HepG2 (cell line): ENCODE measurements around the gene CSTF1. TPM values are rescaled to one million over a fixed set of nuclear protein-coding genes. Genes with fewer than 3 reads are reported as not detected.

Experiments used
- ATAC-seq: fragments of 200-7000 bp; cut with Tn5 transposase; 3 replicates; pipeline ENCODE4 v1.9.1; 2020; ENCODE audit warnings: mild to moderate bottlenecking, moderate library complexity
- BruUV-seq: library from RNA; stranded (reverse); fragments of 400-500 nt; replicated peaks from 2 replicates; lab custom pipeline; 2021; lab: Mats Ljungman, UMichigan
- CTCF ChIA-PET: fragments of 300-600 bp; formaldehyde crosslinking; extraction: SDS; loops from one replicate; lab custom pipeline; 2021; ENCODE audit warnings: low total read pairs, inconsistent platforms, low intra/inter-chr PET ratio; lab: Yijun Ruan, JAX
- POLR2A ChIA-PET: fragments of 350-600 bp; sonication (Branson Sonifier 250); formaldehyde crosslinking; loops from one replicate; lab custom pipeline; 2020; ENCODE audit warnings: antibody characterized with exemption, inconsistent platforms; lab: Yijun Ruan, JAX
- DNase-seq: peaks from one replicate; pipeline ENCODE4 v3.0.0-alpha.2; 2015; ENCODE audit warnings: low spot score
- FAIRE-seq: peaks from 3 replicates; lab custom pipeline; 2011; peaks lifted over from hg19 to GRCh38; lab: Jason Lieb, UNC
- H2AFZ ChIP-seq: one replicate; pipeline ENCODE4 v1.6.1; 2011; ENCODE audit warnings: low read length, inconsistent platforms
- H3K27ac ChIP-seq: fragments of 300-600 bp; 3 replicates; pipeline ENCODE4 v1.8.0; 2011; ENCODE audit warnings: mixed run types, mild to moderate bottlenecking, mixed read lengths, low read length, inconsistent platforms; ENCODE audit not compliant: insufficient read depth; ENCODE audit errors: extremely low read length
- H3K27me3 ChIP-seq, 2 experiments: fragments of 200-600 bp in 1 of 2; 2 replicates in 1 of 2; 3 replicates in 1 of 2; pipeline versions ENCODE4 v1.6.0 to v1.8.0; 2011; ENCODE audit warnings: low read length in 2 of 2, mild to moderate bottlenecking in 2 of 2, moderate library complexity in 2 of 2, inconsistent platforms in 1 of 2; ENCODE audit not compliant: insufficient read depth in 2 of 2, control insufficient read depth in 1 of 2
- H3K36me3 ChIP-seq, 2 experiments: fragments of 200-600 bp in 1 of 2; replicated peaks in 1 of 2; 2 replicates in 1 of 2; 3 replicates in 1 of 2; pipeline versions ENCODE4 v1.5.1 to v1.8.0; 2011; ENCODE audit warnings: low read length in 2 of 2, inconsistent platforms in 1 of 2; ENCODE audit not compliant: insufficient read depth in 2 of 2, control insufficient read depth in 1 of 2
- H3K4me1 ChIP-seq: 2 replicates; pipeline ENCODE4 v1.5.1; 2012; ENCODE audit warnings: low read length, inconsistent platforms; ENCODE audit not compliant: insufficient read depth
- H3K4me2 ChIP-seq: 2 replicates; pipeline ENCODE4 v1.6.0; 2011; ENCODE audit warnings: low read depth, low read length, inconsistent platforms
- H3K4me3 ChIP-seq, 3 experiments: fragments of 200-600 bp in 1 of 3; sonication (generic), shearing (Covaris generic) in 1 of 3; replicated peaks in 1 of 3; 2 replicates each; pipeline ENCODE4 v1.5.1; 2011 to 2016; ENCODE audit warnings: low read length in 3 of 3, inconsistent platforms in 2 of 3, low read depth in 2 of 3, mild to moderate bottlenecking in 2 of 3, control low read depth in 1 of 3, mixed read lengths in 1 of 3; ENCODE audit not compliant: insufficient read depth in 1 of 3
- H3K79me2 ChIP-seq: one replicate; pipeline ENCODE4 v1.6.1; 2011; ENCODE audit warnings: low read length, inconsistent platforms; ENCODE audit not compliant: insufficient read depth
- H3K9ac ChIP-seq: 2 replicates; pipeline ENCODE4 v1.6.0; 2011; ENCODE audit warnings: mild to moderate bottlenecking, low read depth, low read length, inconsistent platforms; ENCODE audit not compliant: insufficient read depth
- H3K9me3 ChIP-seq: 2 replicates; pipeline ENCODE4 v1.5.1; 2012; ENCODE audit warnings: mild to moderate bottlenecking, low read length
- H4K20me1 ChIP-seq: 2 replicates; pipeline ENCODE4 v1.6.0; 2011; ENCODE audit warnings: inconsistent platforms, mild to moderate bottlenecking, low read length, moderate library complexity; ENCODE audit not compliant: insufficient read depth
- EP300 ChIP-seq, 3 experiments: sonication (generic) in 1 of 3; formaldehyde crosslinking in 1 of 3; IDR thresholded peaks; 2 replicates each; pipeline versions ENCODE4 v1.5.1 to v1.6.1; 2011 to 2020; ENCODE audit warnings: low read depth in 2 of 3, low read length in 2 of 3, borderline replicate concordance in 1 of 3, improper control_type of control experiment in 1 of 3, mild to moderate bottlenecking in 1 of 3, missing genetic modification reagents in 1 of 3, moderate library complexity in 1 of 3
- FOXA1 ChIP-seq, 2 experiments: fragments of 450-650 bp in 1 of 2; sonication (generic) in 1 of 2; formaldehyde crosslinking in 1 of 2; IDR thresholded peaks; 2 replicates each; pipeline versions ENCODE4 v1.4.0 to v1.6.1; 2016 to 2020; ENCODE audit warnings: missing genetic modification reagents in 1 of 2
- JDP2 ChIP-seq: sonication (generic); formaldehyde crosslinking; IDR thresholded peaks from 2 replicates; pipeline ENCODE4 v1.8.1; 2022; ENCODE audit warnings: missing genetic modification reagents, borderline replicate concordance
- KDM1A ChIP-seq: IDR thresholded peaks from 2 replicates; pipeline ENCODE4 v1.6.1; 2016; ENCODE audit warnings: missing compliant biosample characterization
- KDM3A ChIP-seq: IDR thresholded peaks from 2 replicates; pipeline ENCODE4 v1.6.1; 2018; ENCODE audit warnings: low read depth, missing compliant biosample characterization
- KDM5B ChIP-seq: sonication (generic); formaldehyde crosslinking; IDR thresholded peaks from 2 replicates; pipeline ENCODE4 v1.4.0; 2020; ENCODE audit warnings: missing genetic modification reagents, mild to moderate bottlenecking, borderline replicate concordance
- MEIS2 ChIP-seq: sonication (generic); formaldehyde crosslinking; IDR thresholded peaks from 2 replicates; pipeline ENCODE4 v1.9.0; 2021; ENCODE audit warnings: mild to moderate bottlenecking, missing genetic modification reagents
- STAG1 ChIP-seq: sonication (generic); formaldehyde crosslinking; IDR thresholded peaks from 2 replicates; pipeline ENCODE4 v1.4.0; 2020; ENCODE audit warnings: missing genetic modification reagents
- ZFAT ChIP-seq: sonication (generic); formaldehyde crosslinking; conservative IDR thresholded peaks from 2 replicates; pipeline ENCODE4 v1.8.1; 2023; ENCODE audit warnings: missing genetic modification reagents, inconsistent platforms
- ZFP37 ChIP-seq: sonication (generic); formaldehyde crosslinking; IDR thresholded peaks from 2 replicates; pipeline ENCODE4 v1.4.0; 2020; ENCODE audit warnings: missing genetic modification reagents, borderline replicate concordance
- ZMAT3 ChIP-seq: sonication (generic); formaldehyde crosslinking; conservative IDR thresholded peaks from 2 replicates; pipeline ENCODE4 v1.7.0; 2021; ENCODE audit warnings: missing genetic modification reagents
- ZNF430 ChIP-seq: sonication (generic); formaldehyde crosslinking; IDR thresholded peaks from 2 replicates; pipeline ENCODE4 v1.9.0; 2021; ENCODE audit warnings: mild to moderate bottlenecking, missing genetic modification reagents
- ZNF484 ChIP-seq: sonication (generic); formaldehyde crosslinking; IDR thresholded peaks from 2 replicates; pipeline ENCODE4 v1.5.1; 2020; ENCODE audit warnings: mild to moderate bottlenecking, low read depth, missing genetic modification reagents, borderline replicate concordance
- WGBS: methylation state at CpG from one replicate; pipeline ENCODE4 v1.1.6; 2017; ENCODE audit warnings: low lambda C conversion rate; 5-methylcytosine and 5-hydroxymethylcytosine counted together
- in situ Hi-C: cut with HindIII; loops from 2 replicates; pipeline ENCODE4 v1.10.0; 2017; ENCODE audit warnings: low pct_unique_long_range_greater_than_20kb; ENCODE audit not compliant: extremely low pct_ligation_motif_present
- intact Hi-C: fragments of 100-400 bp; cut with micrococcal nuclease; formaldehyde crosslinking; loops from one replicate; pipeline ENCODE4 v1.10.0; 2022; ENCODE audit not compliant: unreplicated experiment
- polyA plus RNA-seq, 8 experiments: library from polyadenylated mRNA; depleted of rRNA in 3 of 8; stranded (reverse) in 7 of 8; unstranded in 1 of 8; fragments of >200 nt; fragmentation: Illumina TruSeq in 4 of 8; extraction: Trizol in 4 of 8; gene quantifications; 2 replicates each; pipeline versions ENCODE4 v1.2.1 to v1.2.3, GENCODE V29; 2011 to 2016; ENCODE audit warnings: low read depth in 4 of 8, missing spikeins in 1 of 8, mixed read lengths in 1 of 8; ENCODE audit not compliant: insufficient read depth in 1 of 8
- total RNA-seq, 5 experiments: library from RNA; depleted of rRNA; stranded (reverse); fragments of >200 nt; fragmentation: Illumina TruSeq; extraction: Trizol; gene quantifications; 2 replicates each; pipeline ENCODE4 v1.2.3, GENCODE V29; 2016; ENCODE audit warnings: low read depth in 1 of 5
- TF ChIP-seq, protein P1 (sequence below): sonication (generic); formaldehyde crosslinking; IDR thresholded peaks from 2 replicates; pipeline ENCODE4 v1.8.0; 2023; ENCODE audit warnings: mild to moderate bottlenecking, missing genetic modification reagents
- TF ChIP-seq, protein P2 (sequence below): sonication (generic); formaldehyde crosslinking; IDR thresholded peaks from 2 replicates; pipeline ENCODE4 v1.5.1; 2020; ENCODE audit warnings: mild to moderate bottlenecking, moderate library complexity, missing genetic modification reagents
- TF ChIP-seq, protein P3 (sequence below): sonication (generic); formaldehyde crosslinking; IDR thresholded peaks from 2 replicates; pipeline ENCODE4 v1.4.0; 2020; ENCODE audit warnings: mild to moderate bottlenecking, missing genetic modification reagents, borderline replicate concordance
- TF ChIP-seq, protein P4 (sequence below): IDR thresholded peaks from 2 replicates; pipeline ENCODE4 v1.6.1; 2016; ENCODE audit warnings: mild to moderate bottlenecking

CSTF1 gene
- total and polyA plus RNA-seq, 2 of the 13 experiments (the other 11 are each of a cell fraction or from before 2014, with no cell fraction given): 70.9 to 100 TPM

DNA sequence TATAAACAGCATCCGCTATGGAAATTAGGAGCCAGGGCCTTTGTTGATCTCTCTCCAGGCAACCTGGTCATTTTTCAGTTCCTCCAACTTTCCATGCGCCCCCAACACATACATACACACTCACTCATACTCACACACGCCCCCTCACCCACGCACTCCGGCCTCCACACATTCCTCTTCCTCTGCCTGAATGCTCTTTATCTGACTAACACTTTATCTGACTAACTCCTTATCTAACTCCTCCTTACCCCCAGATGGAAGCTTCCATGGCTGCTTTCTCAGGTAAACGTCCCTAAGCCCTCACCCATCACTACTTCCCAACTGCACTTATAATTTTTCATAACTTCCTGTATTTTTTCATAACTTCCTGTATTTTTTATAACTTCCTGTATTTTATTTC lies 37.1 kb downstream of the CSTF1 start:
- in situ Hi-C loops (no loop called here), intact Hi-C loops (no loop called here)
- no peaks in the 10 kb centered on the region for H4K20me1 ChIP-seq
- H3K9me3 ChIP-seq: no peaks in the 10 kb centered on the region
- no peak overlapping the region for H3K4me3 ChIP-seq
- no TSS peak for BruUV-seq
- no peak for DNase-seq
- 54% methylated on average over 6 of the region's 6 CpGs for WGBS
- H2AFZ ChIP-seq: no peak overlapping the region
- H3K9ac ChIP-seq: no peak overlapping the region
- CTCF ChIA-PET: no interaction called here
- POLR2A ChIA-PET: no interaction called here
- H3K36me3 ChIP-seq: no peaks in the 10 kb centered on the region
- no peaks in the 10 kb centered on the region for H3K79me2 ChIP-seq
- no peak for ATAC-seq
- FAIRE-seq: no peak
- no peaks in the 10 kb centered on the region for H3K27me3 ChIP-seq
- no peak overlapping the region for H3K4me2 ChIP-seq
- H3K4me1 ChIP-seq: peaks cover 9% of the 10 kb centered on the region
- no peak overlapping the region for H3K27ac ChIP-seq
- TF ChIP-seq KDM3A (CRISPR knock-in tag): no peak
- no peak for TF ChIP-seq ZFP37
- TF ChIP-seq EP300 (IDR thresholded peaks at IDR 0.05; ENCODE audit: low read depth in 2 of 2, low read length in 2 of 2): no peak
- no peak for TF ChIP-seq EP300 (CRISPR knock-in tag; IDR thresholded peaks at IDR 0.05; ENCODE audit: borderline replicate concordance)
- TF ChIP-seq ZNF484: no peak
- TF ChIP-seq ZFAT (CRISPR knock-in tag): no peak
- no peak for TF ChIP-seq MEIS2 (CRISPR knock-in tag)
- TF ChIP-seq, protein P1, sequence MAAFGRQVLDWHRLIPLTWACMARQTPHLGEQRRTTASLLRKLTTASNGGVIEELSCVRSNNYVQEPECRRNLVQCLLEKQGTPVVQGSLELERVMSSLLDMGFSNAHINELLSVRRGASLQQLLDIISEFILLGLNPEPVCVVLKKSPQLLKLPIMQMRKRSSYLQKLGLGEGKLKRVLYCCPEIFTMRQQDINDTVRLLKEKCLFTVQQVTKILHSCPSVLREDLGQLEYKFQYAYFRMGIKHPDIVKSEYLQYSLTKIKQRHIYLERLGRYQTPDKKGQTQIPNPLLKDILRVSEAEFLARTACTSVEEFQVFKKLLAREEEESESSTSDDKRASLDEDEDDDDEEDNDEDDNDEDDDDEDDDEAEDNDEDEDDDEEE (CRISPR knock-in tag): no peak
- TF ChIP-seq KDM1A (CRISPR knock-in tag): no peak
- TF ChIP-seq, protein P2, sequence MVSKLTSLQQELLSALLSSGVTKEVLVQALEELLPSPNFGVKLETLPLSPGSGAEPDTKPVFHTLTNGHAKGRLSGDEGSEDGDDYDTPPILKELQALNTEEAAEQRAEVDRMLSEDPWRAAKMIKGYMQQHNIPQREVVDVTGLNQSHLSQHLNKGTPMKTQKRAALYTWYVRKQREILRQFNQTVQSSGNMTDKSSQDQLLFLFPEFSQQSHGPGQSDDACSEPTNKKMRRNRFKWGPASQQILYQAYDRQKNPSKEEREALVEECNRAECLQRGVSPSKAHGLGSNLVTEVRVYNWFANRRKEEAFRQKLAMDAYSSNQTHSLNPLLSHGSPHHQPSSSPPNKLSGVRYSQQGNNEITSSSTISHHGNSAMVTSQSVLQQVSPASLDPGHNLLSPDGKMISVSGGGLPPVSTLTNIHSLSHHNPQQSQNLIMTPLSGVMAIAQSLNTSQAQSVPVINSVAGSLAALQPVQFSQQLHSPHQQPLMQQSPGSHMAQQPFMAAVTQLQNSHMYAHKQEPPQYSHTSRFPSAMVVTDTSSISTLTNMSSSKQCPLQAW: no peak
- no peak for TF ChIP-seq STAG1 (CRISPR knock-in tag)
- TF ChIP-seq ZMAT3 (CRISPR knock-in tag): no peak
- no peak for TF ChIP-seq JDP2 (CRISPR knock-in tag)
- TF ChIP-seq, protein P3, sequence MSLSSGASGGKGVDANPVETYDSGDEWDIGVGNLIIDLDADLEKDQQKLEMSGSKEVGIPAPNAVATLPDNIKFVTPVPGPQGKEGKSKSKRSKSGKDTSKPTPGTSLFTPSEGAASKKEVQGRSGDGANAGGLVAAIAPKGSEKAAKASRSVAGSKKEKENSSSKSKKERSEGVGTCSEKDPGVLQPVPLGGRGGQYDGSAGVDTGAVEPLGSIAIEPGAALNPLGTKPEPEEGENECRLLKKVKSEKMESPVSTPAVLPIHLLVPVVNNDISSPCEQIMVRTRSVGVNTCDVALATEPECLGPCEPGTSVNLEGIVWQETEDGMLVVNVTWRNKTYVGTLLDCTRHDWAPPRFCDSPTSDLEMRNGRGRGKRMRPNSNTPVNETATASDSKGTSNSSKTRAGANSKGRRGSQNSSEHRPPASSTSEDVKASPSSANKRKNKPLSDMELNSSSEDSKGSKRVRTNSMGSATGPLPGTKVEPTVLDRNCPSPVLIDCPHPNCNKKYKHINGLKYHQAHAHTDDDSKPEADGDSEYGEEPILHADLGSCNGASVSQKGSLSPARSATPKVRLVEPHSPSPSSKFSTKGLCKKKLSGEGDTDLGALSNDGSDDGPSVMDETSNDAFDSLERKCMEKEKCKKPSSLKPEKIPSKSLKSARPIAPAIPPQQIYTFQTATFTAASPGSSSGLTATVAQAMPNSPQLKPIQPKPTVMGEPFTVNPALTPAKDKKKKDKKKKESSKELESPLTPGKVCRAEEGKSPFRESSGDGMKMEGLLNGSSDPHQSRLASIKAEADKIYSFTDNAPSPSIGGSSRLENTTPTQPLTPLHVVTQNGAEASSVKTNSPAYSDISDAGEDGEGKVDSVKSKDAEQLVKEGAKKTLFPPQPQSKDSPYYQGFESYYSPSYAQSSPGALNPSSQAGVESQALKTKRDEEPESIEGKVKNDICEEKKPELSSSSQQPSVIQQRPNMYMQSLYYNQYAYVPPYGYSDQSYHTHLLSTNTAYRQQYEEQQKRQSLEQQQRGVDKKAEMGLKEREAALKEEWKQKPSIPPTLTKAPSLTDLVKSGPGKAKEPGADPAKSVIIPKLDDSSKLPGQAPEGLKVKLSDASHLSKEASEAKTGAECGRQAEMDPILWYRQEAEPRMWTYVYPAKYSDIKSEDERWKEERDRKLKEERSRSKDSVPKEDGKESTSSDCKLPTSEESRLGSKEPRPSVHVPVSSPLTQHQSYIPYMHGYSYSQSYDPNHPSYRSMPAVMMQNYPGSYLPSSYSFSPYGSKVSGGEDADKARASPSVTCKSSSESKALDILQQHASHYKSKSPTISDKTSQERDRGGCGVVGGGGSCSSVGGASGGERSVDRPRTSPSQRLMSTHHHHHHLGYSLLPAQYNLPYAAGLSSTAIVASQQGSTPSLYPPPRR: no peak
- no peak for TF ChIP-seq FOXA1 (IDR thresholded peaks at IDR 0.05)
- no peak for TF ChIP-seq FOXA1 (CRISPR knock-in tag; IDR thresholded peaks at IDR 0.05)
- TF ChIP-seq KDM5B (CRISPR knock-in tag): no peak
- no peak for TF ChIP-seq ZNF430 (CRISPR knock-in tag)
- TF ChIP-seq, protein P4, sequence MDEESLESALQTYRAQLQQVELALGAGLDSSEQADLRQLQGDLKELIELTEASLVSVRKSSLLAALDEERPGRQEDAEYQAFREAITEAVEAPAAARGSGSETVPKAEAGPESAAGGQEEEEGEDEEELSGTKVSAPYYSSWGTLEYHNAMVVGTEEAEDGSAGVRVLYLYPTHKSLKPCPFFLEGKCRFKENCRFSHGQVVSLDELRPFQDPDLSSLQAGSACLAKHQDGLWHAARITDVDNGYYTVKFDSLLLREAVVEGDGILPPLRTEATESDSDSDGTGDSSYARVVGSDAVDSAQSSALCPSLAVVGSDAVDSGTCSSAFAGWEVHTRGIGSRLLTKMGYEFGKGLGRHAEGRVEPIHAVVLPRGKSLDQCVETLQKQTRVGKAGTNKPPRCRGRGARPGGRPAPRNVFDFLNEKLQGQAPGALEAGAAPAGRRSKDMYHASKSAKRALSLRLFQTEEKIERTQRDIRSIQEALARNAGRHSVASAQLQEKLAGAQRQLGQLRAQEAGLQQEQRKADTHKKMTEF (CRISPR knock-in tag): no peak
